Esophagus squamous epithelium (tissue), 4 donors: ENCODE results near the gene SEC23B.
"Not testable (repeated sequence)": the region's sequence is repeated elsewhere in the genome, so short reads cannot be mapped to it uniquely, and the experiment has no call there.

Source experiments
- POLR2A ChIP-seq, 4 donors: fragments of 450-650 bp; IDR thresholded peaks; one replicate each; pipeline ENCODE4 v1.6.1; 2017; ENCODE audit warnings: antibody characterized with exemption in 4 of 4, mild to moderate bottlenecking in 4 of 4, moderate library complexity in 3 of 4
- TF ChIP-seq, protein P1 (sequence below), 6 experiments: fragments of 450-650 bp in 4 of 6; fragments of 200-600 bp in 2 of 6; sonication (generic) in 2 of 6; IDR thresholded peaks; one replicate each; pipeline ENCODE4 v1.5.1; 2016 to 2019; ENCODE audit warnings: antibody characterized with exemption in 6 of 6, mild to moderate bottlenecking in 4 of 6, moderate library complexity in 4 of 6

DNA sequence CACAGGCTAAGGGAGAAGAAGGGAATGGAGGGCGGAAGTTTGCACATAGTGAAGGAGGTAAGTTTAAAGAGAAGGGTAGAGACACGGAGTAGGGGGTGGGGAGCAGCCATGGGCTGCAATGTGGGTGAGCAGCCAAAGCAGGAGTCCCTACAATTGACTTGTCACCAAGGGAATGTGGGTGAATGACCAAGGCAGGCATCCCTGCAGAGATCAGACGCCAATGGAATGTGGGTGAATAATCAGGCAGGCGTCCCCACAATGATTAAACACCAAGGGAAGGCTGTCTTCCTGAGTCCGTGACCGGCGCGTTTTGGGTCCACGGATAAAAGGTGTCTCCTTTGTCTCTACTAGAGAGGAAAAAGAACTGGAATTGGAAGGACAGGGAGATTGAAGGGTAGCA is 14.3 kb downstream of the SEC23B start:
- TF ChIP-seq, protein P1, sequence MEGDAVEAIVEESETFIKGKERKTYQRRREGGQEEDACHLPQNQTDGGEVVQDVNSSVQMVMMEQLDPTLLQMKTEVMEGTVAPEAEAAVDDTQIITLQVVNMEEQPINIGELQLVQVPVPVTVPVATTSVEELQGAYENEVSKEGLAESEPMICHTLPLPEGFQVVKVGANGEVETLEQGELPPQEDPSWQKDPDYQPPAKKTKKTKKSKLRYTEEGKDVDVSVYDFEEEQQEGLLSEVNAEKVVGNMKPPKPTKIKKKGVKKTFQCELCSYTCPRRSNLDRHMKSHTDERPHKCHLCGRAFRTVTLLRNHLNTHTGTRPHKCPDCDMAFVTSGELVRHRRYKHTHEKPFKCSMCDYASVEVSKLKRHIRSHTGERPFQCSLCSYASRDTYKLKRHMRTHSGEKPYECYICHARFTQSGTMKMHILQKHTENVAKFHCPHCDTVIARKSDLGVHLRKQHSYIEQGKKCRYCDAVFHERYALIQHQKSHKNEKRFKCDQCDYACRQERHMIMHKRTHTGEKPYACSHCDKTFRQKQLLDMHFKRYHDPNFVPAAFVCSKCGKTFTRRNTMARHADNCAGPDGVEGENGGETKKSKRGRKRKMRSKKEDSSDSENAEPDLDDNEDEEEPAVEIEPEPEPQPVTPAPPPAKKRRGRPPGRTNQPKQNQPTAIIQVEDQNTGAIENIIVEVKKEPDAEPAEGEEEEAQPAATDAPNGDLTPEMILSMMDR (IDR thresholded peaks at IDR 0.05): not testable (repeated sequence)
- not testable (repeated sequence) for TF ChIP-seq POLR2A (IDR thresholded peaks at IDR 0.05)
